DMS 273 (cell line): ENCODE results near the gene TATDN3.
"Not testable (repeated sequence)": the region's sequence is repeated elsewhere in the genome, so short reads cannot be mapped to it uniquely, and the experiment has no call there.

Experiments
- DNase-seq: peaks from one replicate; lab custom pipeline; 2025; ENCODE audit not compliant: unreplicated experiment; lab: John Stamatoyannopoulos, UW

TATDN3 gene

DNA sequence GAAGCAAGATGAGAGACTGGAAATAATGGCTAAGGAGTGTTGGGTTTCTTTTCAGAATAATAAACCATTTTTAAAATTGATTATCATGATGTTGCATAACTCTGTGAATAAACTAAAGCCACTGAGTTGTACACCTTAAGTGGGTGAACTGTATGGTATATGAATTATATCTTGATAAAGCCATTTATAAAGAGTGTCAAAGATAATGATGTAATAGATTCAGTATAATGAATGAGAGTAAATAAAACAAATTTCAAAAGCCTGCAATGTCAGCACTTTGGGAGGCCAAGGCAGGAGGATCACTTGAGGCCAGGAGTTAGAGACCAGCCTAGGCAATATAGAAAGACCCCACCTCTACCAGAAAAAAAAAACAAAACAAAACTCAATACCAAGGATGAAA is 16.5 kb upstream of the TATDN3 start:
- DNase-seq = no peak

DNA sequence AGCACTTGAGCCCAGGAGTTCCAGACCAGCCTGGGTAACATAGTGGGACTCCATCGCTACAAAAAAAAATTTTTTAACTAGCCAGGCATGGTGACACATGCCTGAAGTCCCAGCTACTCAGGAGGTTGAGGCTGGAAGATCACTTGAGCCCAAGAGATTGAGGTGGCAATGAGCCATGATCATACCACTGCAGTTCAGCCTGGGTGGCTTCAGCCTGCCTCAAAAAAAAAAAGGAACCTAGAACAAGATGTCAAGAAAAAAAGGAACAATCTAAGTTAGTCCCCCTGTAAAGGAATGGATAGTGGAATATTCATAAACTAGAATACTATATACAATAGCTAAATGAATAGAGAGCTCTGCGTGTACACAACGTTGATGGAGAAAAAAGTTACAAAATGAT is 14.5 kb upstream of the TATDN3 start:
- DNase-seq = no peak

DNA sequence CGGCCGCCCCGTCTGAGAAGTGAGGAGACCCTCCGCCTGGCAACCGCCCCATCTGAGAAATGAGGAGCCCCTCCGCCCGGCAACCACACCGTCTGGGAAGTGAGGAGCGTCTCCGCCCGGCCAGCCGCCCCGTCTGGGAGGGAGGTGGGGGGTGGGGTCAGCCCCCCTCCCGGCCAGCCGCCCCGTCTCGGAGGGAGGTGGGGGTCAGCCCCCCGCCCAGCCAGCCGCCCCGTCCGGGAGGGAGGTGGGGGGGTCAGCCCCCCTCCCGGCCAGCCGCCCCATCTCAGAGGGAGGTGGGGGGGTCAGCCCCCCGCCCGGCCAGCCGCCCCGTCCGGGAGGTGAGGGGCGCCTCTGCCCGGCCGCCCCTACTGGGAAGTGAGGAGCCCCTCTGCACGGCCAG is 12.6 kb upstream of the TATDN3 start:
- not testable (repeated sequence) for DNase-seq

DNA sequence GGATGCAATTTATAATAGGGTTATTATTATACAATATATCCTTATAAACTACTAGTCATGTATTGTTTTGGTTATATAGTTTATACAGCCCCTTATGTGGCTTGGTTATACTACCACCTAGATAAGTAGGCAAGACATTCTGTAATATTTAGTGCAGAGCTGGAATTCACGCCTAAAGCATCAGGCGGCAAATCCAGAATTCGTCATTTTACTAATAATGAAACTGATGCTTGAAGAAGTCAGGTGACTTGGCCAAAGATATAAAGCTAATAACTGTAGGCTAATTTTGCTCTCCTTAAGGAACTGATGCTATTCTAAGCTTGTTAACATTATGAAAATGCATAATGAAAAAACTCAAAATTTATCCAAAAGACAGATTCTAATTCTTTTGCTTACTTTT is 10.9 kb upstream of the TATDN3 start:
- DNase-seq = no peak

DNA sequence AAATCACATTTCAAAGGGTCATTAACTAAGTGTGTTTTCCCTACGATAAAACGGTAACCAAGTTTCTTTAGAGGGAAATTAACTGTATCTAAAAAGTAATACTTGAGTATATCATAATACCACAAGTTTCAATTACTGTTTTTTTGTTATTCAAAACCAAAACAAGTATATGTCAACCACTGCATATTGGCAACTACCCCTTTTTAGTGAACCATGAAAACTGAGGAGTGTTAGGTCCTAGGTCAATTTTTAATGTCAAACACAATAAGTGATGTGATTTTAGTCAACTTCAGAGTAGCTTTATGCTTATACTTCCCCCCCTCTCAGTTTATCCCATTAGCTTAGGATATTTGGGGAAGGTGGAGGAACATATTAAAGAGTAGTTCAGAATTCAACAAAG is 10.5 kb upstream of the TATDN3 start:
- DNase-seq = no peak

- DNase-seq = peak; percentile 48
Observed at GRCh38 chr1:212782422-212783154, 9.1 kb upstream of the TATDN3 start.

GRCh38 chr1:212783976-212784375 is 7.7 kb upstream of the TATDN3 start:
- no peak for DNase-seq

DNA sequence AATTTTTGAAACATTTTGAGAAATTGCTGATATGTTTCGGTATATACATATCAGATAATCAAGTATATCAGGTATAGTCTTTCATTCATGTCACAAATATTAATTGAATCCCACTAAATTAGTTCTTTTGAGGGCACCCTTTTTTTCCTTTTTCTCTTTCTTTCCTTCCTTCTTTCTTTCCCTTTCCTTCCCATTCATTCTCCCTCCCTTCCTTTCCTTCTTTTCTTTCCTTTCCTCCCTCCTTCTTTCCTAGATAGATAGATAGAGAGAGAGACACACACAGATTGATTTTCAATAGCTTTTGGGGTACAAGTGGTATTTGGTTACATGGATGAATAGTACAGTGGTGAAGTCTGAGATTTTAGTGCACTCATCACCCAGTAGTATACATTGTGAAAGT is 5.8 kb upstream of the TATDN3 start:
- DNase-seq = no peak

GRCh38 chr1:212791261-212791675 is 426 bp upstream of the TATDN3 start:
- peak; percentile 93 for DNase-seq

DNA sequence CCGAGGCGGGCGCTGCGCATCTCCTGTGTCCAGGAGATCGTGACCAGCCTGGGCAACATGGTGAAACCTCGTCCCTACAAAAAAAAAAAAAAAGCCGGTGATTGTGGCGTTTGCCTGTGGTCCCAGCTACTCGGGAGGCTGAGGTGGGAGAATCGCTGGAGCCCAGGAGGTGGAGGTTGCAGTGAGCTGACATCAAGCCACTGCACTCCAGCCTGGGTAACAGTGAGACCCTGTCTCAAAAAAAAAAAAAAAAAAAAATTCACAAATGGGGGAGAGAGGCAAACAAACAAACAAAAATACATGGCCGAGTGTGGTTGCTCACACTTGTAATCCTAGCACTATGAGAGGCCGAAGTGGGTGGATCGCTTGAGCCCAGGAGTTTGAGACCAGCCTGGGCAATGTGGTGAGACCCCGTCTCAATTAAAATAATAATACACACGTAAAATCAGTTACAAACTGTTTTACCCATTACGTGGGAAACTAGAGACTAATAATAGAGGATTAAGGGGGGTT is 758 bp downstream of the TATDN3 start:
- DNase-seq = no peak

- DNase-seq = peak; percentile 9
Observed at GRCh38 chr1:212794561-212795014, 2.9 kb downstream of the TATDN3 start.

- no peak for DNase-seq
Observed at GRCh38 chr1:212797681-212798080, 6.0 kb downstream of the TATDN3 start.

GRCh38 chr1:212805767-212806166 is 14.1 kb downstream of the TATDN3 start:
- no peak for DNase-seq

DNA sequence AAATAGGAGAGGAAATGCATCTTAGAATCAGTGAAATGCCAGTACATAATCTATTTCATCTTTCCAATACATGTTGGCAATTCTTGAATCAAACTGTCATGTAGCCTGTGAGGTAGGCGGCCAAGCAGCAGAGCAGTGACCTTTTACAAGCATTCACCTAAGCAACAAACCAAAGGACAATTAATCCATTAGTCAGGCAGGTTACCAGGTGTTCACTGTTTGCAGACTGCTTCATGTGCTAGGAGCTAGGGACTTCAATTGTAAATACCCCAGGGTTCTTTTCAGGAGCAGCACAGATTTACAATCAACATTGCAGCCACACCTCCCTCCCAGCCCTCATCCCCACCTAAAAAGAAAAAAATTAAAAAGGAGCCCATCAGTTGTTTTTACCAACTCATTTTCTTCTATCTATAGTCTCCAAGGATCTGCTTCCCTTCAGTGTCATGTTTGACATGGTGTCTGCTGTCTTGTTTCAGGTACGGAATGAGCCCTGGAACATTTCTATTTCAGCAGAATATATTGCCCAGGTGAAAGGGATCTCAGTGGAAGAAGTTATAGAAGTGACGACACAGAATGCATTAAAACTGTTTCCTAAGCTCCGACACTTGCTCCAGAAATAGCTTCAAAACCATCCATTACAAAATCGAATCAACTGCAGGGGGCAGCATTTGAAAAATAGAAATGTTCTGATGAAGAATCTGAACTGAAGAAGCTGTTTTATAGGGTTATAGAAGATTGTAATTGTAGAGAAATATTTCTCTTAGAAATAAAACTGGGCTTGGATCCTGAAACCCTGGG is 23.0 kb downstream of the TATDN3 start:
- DNase-seq = peak; percentile 46

DNA sequence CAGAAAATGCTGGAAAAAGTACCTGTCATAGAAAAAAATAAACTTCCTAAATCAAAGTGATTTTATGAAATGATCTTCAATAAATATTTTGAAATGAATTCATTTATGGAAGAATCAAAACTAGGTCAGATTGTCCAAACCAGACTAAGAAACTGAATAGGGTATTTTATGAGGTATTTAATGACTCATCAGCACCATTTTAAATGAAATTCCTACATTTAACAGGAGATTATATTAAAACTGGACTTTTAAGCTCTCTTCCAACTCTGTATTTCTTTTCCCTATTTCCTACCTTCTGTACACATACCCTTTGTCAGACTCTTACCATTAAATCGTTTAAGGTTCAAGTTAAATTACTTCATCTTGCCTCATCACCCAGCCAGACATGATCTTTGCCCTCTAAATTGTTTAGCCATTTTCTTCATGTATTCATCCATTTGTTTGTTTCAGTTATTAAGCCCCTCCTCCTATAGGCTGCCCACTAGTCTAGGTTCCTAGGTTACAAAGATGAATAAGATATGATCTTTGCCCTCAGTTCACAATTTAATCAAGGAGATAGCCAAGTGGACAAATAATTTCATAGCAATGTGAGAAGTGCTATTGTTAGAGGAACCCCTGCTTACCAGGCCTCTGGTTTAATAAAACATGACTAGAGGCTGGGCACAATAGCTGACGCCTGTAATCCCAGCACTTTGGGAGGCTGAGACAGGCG is 25.0 kb downstream of the TATDN3 start:
- no peak for DNase-seq

DNA sequence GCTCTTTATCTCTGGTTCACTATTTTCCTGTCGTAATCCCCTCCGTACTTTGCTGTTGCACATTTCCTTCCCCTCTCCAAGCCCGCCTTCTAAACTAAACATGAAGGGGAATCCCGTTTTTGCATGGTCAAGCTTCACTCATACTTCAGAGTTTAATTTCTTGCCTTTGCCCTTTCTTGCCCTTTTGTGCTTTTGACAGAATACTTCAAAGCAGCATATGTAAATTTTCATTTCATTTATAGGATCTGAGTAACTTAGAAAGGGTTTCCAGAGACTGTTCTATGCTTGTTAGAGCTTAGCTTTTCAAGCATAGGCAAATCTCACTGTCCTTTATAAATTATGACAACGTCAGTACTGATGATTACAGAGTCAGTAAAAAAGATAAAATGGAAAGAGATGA is 28.0 kb downstream of the TATDN3 start:
- DNase-seq = no peak

DNA sequence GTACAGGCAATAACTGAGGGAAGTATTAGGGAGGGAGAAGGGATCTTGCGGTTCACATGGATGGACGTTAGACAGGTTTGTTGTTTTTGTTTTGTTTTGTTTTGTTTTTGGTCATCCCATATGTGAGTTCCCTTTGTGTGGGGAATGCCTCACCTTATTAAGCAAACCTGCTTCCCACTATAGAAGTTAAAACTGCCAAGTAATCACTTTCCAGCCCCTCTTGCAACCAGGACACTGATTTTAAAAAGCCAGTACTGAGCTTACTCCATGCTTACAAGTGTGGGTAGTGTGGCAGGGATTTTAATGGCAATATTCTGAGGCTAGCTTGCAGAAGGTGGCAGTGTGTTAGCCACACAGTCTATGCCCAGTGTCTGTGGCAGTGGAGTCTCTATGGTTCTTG is 29.3 kb downstream of the TATDN3 start:
- DNase-seq = no peak

DNA sequence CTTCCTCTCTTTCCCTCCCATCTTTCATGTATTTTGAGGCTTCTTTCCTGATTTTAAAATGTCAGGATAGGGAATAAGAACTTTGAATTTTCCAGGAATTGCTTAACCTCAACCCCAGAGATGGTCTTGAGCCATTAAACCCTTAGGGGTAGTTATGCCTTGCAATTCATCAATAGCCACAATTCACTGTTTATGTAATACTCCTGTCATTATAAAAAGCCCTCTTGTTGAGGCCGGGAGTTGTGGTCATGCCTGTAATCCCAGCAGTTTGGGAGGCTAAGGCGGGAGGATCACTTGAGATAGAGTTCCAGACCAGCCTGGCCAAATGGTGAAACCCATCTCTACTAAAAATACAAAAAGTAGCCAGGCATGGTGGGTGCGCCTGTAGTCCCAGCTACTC is 31.3 kb downstream of the TATDN3 start:
- no peak for DNase-seq

GRCh38 chr1:212824201-212824600 is 32.5 kb downstream of the TATDN3 start:
- DNase-seq = no peak

GRCh38 chr1:212825798-212826452 is 34.2 kb downstream of the TATDN3 start:
- DNase-seq = no peak

GRCh38 chr1:212827171-212827776 is 35.6 kb downstream of the TATDN3 start:
- no peak for DNase-seq
